ENCODE data around the gene NDUFA12. TPM values are rescaled to one million over a fixed set of nuclear protein-coding genes. Genes with fewer than 3 reads are reported as not detected.
A peak's percentile ranks its signal among the peaks of the same experiment; 100 is the strongest.

The NDUFA12 gene
- total RNA-seq: 100 to 1,000 TPM; 143 to 148 TPM

GRCh38 chr12:95003213-95003920 is at the start of gene NDUFA12:
NDUFA12 (minus strand) TSS chr12:95003697; CDS start chr12:95003680, 17 bp downstream.
- CTCF ChIA-PET: interaction anchor here (0.6 to 1.4 kb wide), 12 partner anchors 12 to 698 kb away, joined by 3 to 5 read pairs (median 3); partner anchors contain the start of gene NR2C1
- ATAC-seq: peak; percentile 100
- DNase-seq: peak; percentile 97
- H3K4me1 Mint-ChIP-seq: peaks cover 42% of the 10 kb centered on the region
- H3K4me3 Mint-ChIP-seq: peak within 1 kb of the TSS; percentile 91
- peaks cover 36% of the 10 kb centered on the region for H3K36me3 Mint-ChIP-seq
- H3K27ac Mint-ChIP-seq: peak within 1 kb of the TSS; percentile 86
- peaks cover 7% of the 10 kb centered on the region for H3K9me3 Mint-ChIP-seq (ENCODE audit: low read depth)
- H3K27me3 Mint-ChIP-seq: no peaks in the 10 kb centered on the region

- DNase-seq (no peak), ATAC-seq (no peak)
- Mint-ChIP-seq H3K4me1 (no peaks in the 10 kb centered on the region), H3K4me3 (no peak overlapping the region), H3K27ac (no peak overlapping the region), H3K36me3 (peaks cover 26% of the 10 kb centered on the region), H3K9me3 (ENCODE audit: low read depth) (no peaks in the 10 kb centered on the region), H3K27me3 (no peaks in the 10 kb centered on the region)
- CTCF ChIA-PET: no interaction called here
These were observed 47.7 kb upstream of the NDUFA12 start for GRCh38 chr12:95051241-95051640.

GRCh38 chr12:95037906-95038305 is 34.4 kb upstream of the NDUFA12 start:
- H3K27me3 Mint-ChIP-seq: no peaks in the 10 kb centered on the region
- ATAC-seq (no peak), DNase-seq (no peak)
- CTCF ChIA-PET: no interaction called here
- H3K27ac Mint-ChIP-seq: no peak overlapping the region
- no peak overlapping the region for H3K4me3 Mint-ChIP-seq
- peaks cover 19% of the 10 kb centered on the region for H3K4me1 Mint-ChIP-seq
- peaks cover 19% of the 10 kb centered on the region for H3K36me3 Mint-ChIP-seq
- H3K9me3 Mint-ChIP-seq (ENCODE audit: low read depth): no peaks in the 10 kb centered on the region

GRCh38 chr12:95034750-95035149 is 31.3 kb upstream of the NDUFA12 start:
- CTCF ChIA-PET: no interaction called here
- H3K4me3 Mint-ChIP-seq: no peak overlapping the region
- no peak for DNase-seq
- H3K36me3 Mint-ChIP-seq: peaks cover 10% of the 10 kb centered on the region
- H3K27me3 Mint-ChIP-seq: no peaks in the 10 kb centered on the region
- H3K9me3 Mint-ChIP-seq (ENCODE audit: low read depth): no peaks in the 10 kb centered on the region
- H3K27ac Mint-ChIP-seq: no peak overlapping the region
- ATAC-seq: no peak
- peaks cover 15% of the 10 kb centered on the region for H3K4me1 Mint-ChIP-seq

DNA sequence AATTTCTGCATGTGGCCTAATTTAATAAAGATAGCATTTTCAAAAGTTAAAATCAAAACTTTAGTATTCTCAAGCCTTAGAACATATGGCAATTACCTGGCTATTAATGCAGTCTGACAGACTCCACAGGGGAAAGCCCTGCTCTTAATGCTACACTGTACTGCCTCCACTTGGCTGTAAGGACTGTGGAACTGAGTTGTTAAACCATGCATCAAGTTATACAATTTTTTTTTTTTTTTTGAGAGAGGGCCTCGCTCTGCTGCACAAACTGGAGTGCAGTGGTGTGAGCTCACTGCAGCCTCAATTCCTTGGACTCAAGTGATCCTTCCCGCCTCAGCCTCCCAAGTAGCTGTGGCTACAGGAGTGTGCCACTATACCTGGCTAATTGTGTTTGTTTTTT is 19.0 kb upstream of the NDUFA12 start:
- Mint-ChIP-seq H3K4me1 (no peaks in the 10 kb centered on the region), H3K36me3 (peaks cover 16% of the 10 kb centered on the region), H3K27ac (no peak overlapping the region), H3K9me3 (ENCODE audit: low read depth) (no peaks in the 10 kb centered on the region), H3K4me3 (no peak overlapping the region), H3K27me3 (no peaks in the 10 kb centered on the region)
- ATAC-seq (no peak), DNase-seq (no peak)
- CTCF ChIA-PET: no interaction called here

GRCh38 chr12:95017482-95017881 is 14.0 kb upstream of the NDUFA12 start:
- Mint-ChIP-seq H3K27ac (no peak overlapping the region), H3K4me3 (no peak overlapping the region), H3K4me1 (no peaks in the 10 kb centered on the region), H3K27me3 (peaks cover 2% of the 10 kb centered on the region), H3K36me3 (peaks cover 15% of the 10 kb centered on the region), H3K9me3 (ENCODE audit: low read depth) (peaks cover 3% of the 10 kb centered on the region)
- ATAC-seq (no peak), DNase-seq (no peak)
- CTCF ChIA-PET: no interaction called here

- Mint-ChIP-seq H3K9me3 (ENCODE audit: low read depth) (peaks cover 3% of the 10 kb centered on the region), H3K27ac (no peak overlapping the region), H3K4me1 (no peaks in the 10 kb centered on the region), H3K4me3 (no peak overlapping the region), H3K36me3 (peaks cover 13% of the 10 kb centered on the region), H3K27me3 (peaks cover 2% of the 10 kb centered on the region)
- CTCF ChIA-PET: interaction anchor here (1.2 kb wide), 1 partner anchor 13 kb away, joined by 3 read pairs; the partner anchor contains the start of gene NDUFA12
- no peak for DNase-seq
- ATAC-seq: no peak
These were observed 12.6 kb upstream of the NDUFA12 start for GRCh38 chr12:95016120-95016519.

- H3K27me3 Mint-ChIP-seq: peaks cover 5% of the 10 kb centered on the region
These were observed 11.1 kb upstream of the NDUFA12 start for GRCh38 chr12:95014554-95014953.

GRCh38 chr12:95006206-95006605 is 2.7 kb upstream of the NDUFA12 start:
- Mint-ChIP-seq H3K4me3 (no peak overlapping the region), H3K27me3 (peaks cover 3% of the 10 kb centered on the region), H3K4me1 (peaks cover 21% of the 10 kb centered on the region), H3K36me3 (peaks cover 21% of the 10 kb centered on the region), H3K9me3 (ENCODE audit: low read depth) (peaks cover 10% of the 10 kb centered on the region), H3K27ac (no peak overlapping the region)
- CTCF ChIA-PET: no interaction called here
- no peak for DNase-seq
- ATAC-seq: no peak

More at GRCh38 chr12:95014554-95014953, 11.1 kb upstream of the NDUFA12 start:
- no peak overlapping the region for H3K4me3 Mint-ChIP-seq
- CTCF ChIA-PET: no interaction called here
- no peaks in the 10 kb centered on the region for H3K4me1 Mint-ChIP-seq
- H3K36me3 Mint-ChIP-seq: peaks cover 10% of the 10 kb centered on the region
- H3K9me3 Mint-ChIP-seq (ENCODE audit: low read depth): peaks cover 3% of the 10 kb centered on the region
- no peak for DNase-seq
- H3K27ac Mint-ChIP-seq: no peak overlapping the region
- no peak for ATAC-seq

DNA sequence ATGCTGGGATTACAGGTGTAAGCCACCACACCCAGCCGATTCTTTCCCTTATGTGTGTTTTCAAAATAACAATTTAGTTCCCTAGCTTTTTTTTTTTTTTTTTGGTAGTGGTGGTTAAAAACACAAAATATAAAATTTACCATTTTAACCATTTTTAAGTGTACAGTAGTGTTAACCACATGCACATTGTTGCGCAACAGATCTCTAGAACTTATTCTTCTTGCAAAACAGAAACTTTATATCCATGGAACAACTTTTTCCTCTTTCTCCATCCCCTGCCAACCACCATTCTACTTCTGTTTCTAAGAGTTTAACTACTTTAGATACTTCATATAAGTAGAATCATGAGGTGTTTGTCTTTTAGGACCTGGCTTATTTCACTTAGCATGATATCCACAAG is 1.1 kb upstream of the NDUFA12 start:
- CTCF ChIA-PET: interaction anchor here (1.0 to 1.2 kb wide), 3 partner anchors 50 to 700 kb away, joined by 3 to 4 read pairs (median 3); no protein-coding TSS in a partner anchor

GRCh38 chr12:95003921-95004272 is 400 bp upstream of the NDUFA12 start:
- Mint-ChIP-seq H3K4me3 (peak overlapping the region; percentile 91), H3K27ac (peak overlapping the region; percentile 86), H3K4me1 (peaks cover 36% of the 10 kb centered on the region), H3K36me3 (peaks cover 32% of the 10 kb centered on the region), H3K27me3 (no peaks in the 10 kb centered on the region), H3K9me3 (ENCODE audit: low read depth) (peaks cover 7% of the 10 kb centered on the region)
- CTCF ChIA-PET: interaction anchor here (0.6 to 1.4 kb wide), 12 partner anchors 12 to 699 kb away, joined by 3 to 5 read pairs (median 3); partner anchors contain the start of gene NR2C1
- no peak for ATAC-seq
- DNase-seq: no peak

More for the DNA sequence above, 1.1 kb upstream of the NDUFA12 start:
- Mint-ChIP-seq H3K9me3 (ENCODE audit: low read depth) (peaks cover 10% of the 10 kb centered on the region), H3K36me3 (peaks cover 28% of the 10 kb centered on the region), H3K27me3 (no peaks in the 10 kb centered on the region), H3K27ac (no peak overlapping the region), H3K4me1 (peaks cover 29% of the 10 kb centered on the region), H3K4me3 (peak overlapping the region; percentile 91)
- ATAC-seq: no peak
- no peak for DNase-seq

GRCh38 chr12:95002754-95003153 is 743 bp downstream of the NDUFA12 start:
- H3K36me3 Mint-ChIP-seq: peaks cover 37% of the 10 kb centered on the region
- peaks cover 45% of the 10 kb centered on the region for H3K4me1 Mint-ChIP-seq
- H3K4me3 Mint-ChIP-seq: peak overlapping the region; percentile 91
- no peak for DNase-seq
- peaks cover 7% of the 10 kb centered on the region for H3K9me3 Mint-ChIP-seq (ENCODE audit: low read depth)
- no peaks in the 10 kb centered on the region for H3K27me3 Mint-ChIP-seq
- no peak for ATAC-seq
- H3K27ac Mint-ChIP-seq: peak overlapping the region; percentile 86
- CTCF ChIA-PET: interaction anchor here (1.2 to 1.4 kb wide), 2 partner anchors 20 to 59 kb away, joined by 3 to 5 read pairs; no protein-coding TSS in a partner anchor

DNA sequence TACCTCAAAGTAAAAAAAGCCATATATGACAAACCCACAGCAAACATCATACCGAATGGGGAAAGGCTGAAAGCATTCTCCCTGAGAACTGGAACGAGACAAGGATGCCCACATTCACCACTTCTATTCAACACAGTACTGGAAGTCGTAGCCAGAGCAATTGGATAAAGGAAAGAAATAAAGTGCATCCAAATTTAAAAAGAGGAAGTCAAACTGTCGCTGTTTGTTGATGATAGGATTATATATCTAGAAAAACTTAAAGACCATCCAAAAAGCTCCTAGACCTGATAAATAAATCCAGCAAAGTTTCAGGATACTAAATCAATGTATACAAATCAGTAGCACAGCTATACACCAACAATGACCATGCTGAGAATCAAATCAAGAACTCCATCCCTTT is 5.2 kb downstream of the NDUFA12 start:
- Mint-ChIP-seq H3K36me3 (peaks cover 33% of the 10 kb centered on the region), H3K4me1 (peaks cover 31% of the 10 kb centered on the region), H3K27ac (no peak overlapping the region), H3K4me3 (no peak overlapping the region), H3K9me3 (ENCODE audit: low read depth) (no peaks in the 10 kb centered on the region), H3K27me3 (no peaks in the 10 kb centered on the region)
- ATAC-seq (no peak), DNase-seq (no peak)
- CTCF ChIA-PET: no interaction called here

- Mint-ChIP-seq H3K9me3 (ENCODE audit: low read depth) (no peaks in the 10 kb centered on the region), H3K27me3 (no peaks in the 10 kb centered on the region), H3K4me3 (no peak overlapping the region), H3K4me1 (peaks cover 30% of the 10 kb centered on the region), H3K27ac (no peak overlapping the region), H3K36me3 (peaks cover 34% of the 10 kb centered on the region)
- DNase-seq: no peak
- ATAC-seq: no peak
- CTCF ChIA-PET: interaction anchor here (1.3 kb wide), 1 partner anchor 23 kb away, joined by 3 read pairs; no protein-coding TSS in a partner anchor
These were observed 5.8 kb downstream of the NDUFA12 start for GRCh38 chr12:94997726-94998125.

Measured in activated CD8-positive, alpha-beta memory T cell treated with anti-CD3 and anti-CD28 coated beads, Interleukin-2, amount 10 ng/mL, durations not matched to agents 7 days and 5 days (primary cell).